Panc1 (cell line): ENCODE results near the gene SLC34A1. TPM values are rescaled to one million over a fixed set of nuclear protein-coding genes. Genes with fewer than 3 reads are reported as not detected.
A peak's percentile ranks its signal among the peaks of the same experiment; 100 is the strongest.

Experiments
- ATAC-seq: fragments of 200-7000 bp; cut with Tn5 transposase; 2 replicates; pipeline ENCODE4 v1.9.1; 2020; ENCODE audit warnings: mild to moderate bottlenecking, moderate library complexity
- BruUV-seq: library from RNA; stranded (reverse); fragments of 400-500 nt; replicated peaks from 2 replicates; lab custom pipeline; 2021; lab: Mats Ljungman, UMichigan
- CTCF ChIA-PET: fragments of 300-600 bp; sonication (Branson Sonifier 250); formaldehyde crosslinking; loops from one replicate; lab custom pipeline; 2022; ENCODE audit warnings: antibody characterized with exemption; lab: Charles Lee
- POLR2A ChIA-PET: fragments of 300-600 bp; sonication (Branson Sonifier 250); formaldehyde crosslinking; loops from one replicate; lab custom pipeline; 2022; ENCODE audit warnings: antibody characterized with exemption; lab: Charles Lee
- DNase-seq: peaks from one replicate; pipeline ENCODE4 v3.0.0-alpha.2; 2010; ENCODE audit warnings: low read depth, low spot score
- H3K27ac ChIP-seq: 2 replicates; pipeline ENCODE4 v1.5.1; 2011; ENCODE audit warnings: mild to moderate bottlenecking, low read length, inconsistent platforms
- H3K27me3 ChIP-seq: fragments of 200-500 bp; sonication (Bioruptor generic); 2 replicates; pipeline ENCODE4 v1.6.0; 2014; ENCODE audit warnings: low read length, inconsistent platforms; ENCODE audit not compliant: control insufficient read depth, insufficient read depth
- H3K36me3 ChIP-seq: fragments of 200-500 bp; sonication (Bioruptor generic); 2 replicates; pipeline ENCODE4 v1.5.1; 2014; ENCODE audit warnings: inconsistent platforms, mild to moderate bottlenecking, low read length, moderate library complexity; ENCODE audit not compliant: control insufficient read depth, insufficient read depth
- H3K4me1 ChIP-seq: 2 replicates; pipeline ENCODE4 v1.5.1; 2011; ENCODE audit warnings: inconsistent platforms, mild to moderate bottlenecking, low read length, moderate library complexity; ENCODE audit not compliant: control insufficient read depth, insufficient read depth
- H3K4me3 ChIP-seq, 2 experiments: 2 replicates each; pipeline ENCODE4 v1.5.1; 2011 to 2012; ENCODE audit warnings: low read depth in 2 of 2, low read length in 2 of 2, mild to moderate bottlenecking in 2 of 2, inconsistent platforms in 1 of 2, moderate library complexity in 1 of 2
- H3K9me3 ChIP-seq: fragments of 200-500 bp; sonication (Bioruptor generic); 2 replicates; pipeline ENCODE4 v1.5.1; 2014; ENCODE audit warnings: low read depth, mild to moderate bottlenecking, inconsistent platforms, low read length, moderate library complexity; ENCODE audit not compliant: control insufficient read depth, insufficient read depth
- POLR2AphosphoS5 ChIP-seq: IDR thresholded peaks from 2 replicates; pipeline ENCODE4 v1.6.1; 2012; ENCODE audit warnings: mild to moderate bottlenecking, low read depth, low read length, moderate library complexity
- REST ChIP-seq, 2 experiments: IDR thresholded peaks; 2 replicates each; pipeline ENCODE4 v1.6.1; 2011 to 2012; ENCODE audit warnings: low read depth in 2 of 2, control low read depth in 1 of 2, low read length in 1 of 2, mild to moderate bottlenecking in 1 of 2, moderate library complexity in 1 of 2; ENCODE audit not compliant: insufficient read depth in 1 of 2
- SIN3A ChIP-seq: IDR thresholded peaks from 2 replicates; pipeline ENCODE4 v1.6.1; 2012; ENCODE audit warnings: low read depth, mild to moderate bottlenecking, low read length, moderate library complexity, borderline replicate concordance; ENCODE audit not compliant: insufficient read depth
- TCF7L2 ChIP-seq: IDR thresholded peaks from 2 replicates; pipeline ENCODE4 v1.6.1; 2011; ENCODE audit warnings: mild to moderate bottlenecking, low read depth, low read length, inconsistent platforms
- in situ Hi-C: cut with HindIII; loops from 2 replicates; pipeline ENCODE4 v1.10.0; 2016; ENCODE audit warnings: low sequenced_read_pairs, low pct_unique_long_range_greater_than_20kb
- intact Hi-C: fragments of 100-400 bp; cut with micrococcal nuclease; formaldehyde crosslinking; loops from one replicate; pipeline ENCODE4 v1.10.0; 2022; ENCODE audit not compliant: unreplicated experiment
- total RNA-seq: library from RNA; stranded (reverse); gene quantifications from one replicate; pipeline ENCODE4 v1.2.1, GENCODE V29; 2021; ENCODE audit not compliant: unreplicated experiment
- TF ChIP-seq, protein P1 (sequence below): fragments of 450-650 bp; IDR thresholded peaks from 2 replicates; pipeline ENCODE4 v1.5.1; 2017; ENCODE audit warnings: mild to moderate bottlenecking

SLC34A1 gene
- total RNA-seq, 1 experiment from 2014 or later: not detected

GRCh38 chr5:177390363-177391300 is 6.4 kb downstream of the SLC34A1 start:
- peaks cover 3% of the 10 kb centered on the region; the same call in 1 of the 2 replicates for H3K4me1 ChIP-seq
- CTCF ChIA-PET: interaction anchor here (0.5 to 2.6 kb wide), 13 partner anchors 12 to 117 kb away, joined by 3 to 34 read pairs (median 5); partner anchors contain the start of genes F12 and PDLIM7
- no peaks in the 10 kb centered on the region for H3K27me3 ChIP-seq
- no TSS peak for BruUV-seq
- no peak overlapping the region for H3K4me3 ChIP-seq
- intact Hi-C loops: loop anchor here (5.0 kb wide), 1 partner anchor 107 kb away; the partner anchor contains the start of gene PDLIM7
- H3K27ac ChIP-seq: peak overlapping the region; percentile 60; the same call in 1 of the 2 replicates
- no peak for DNase-seq
- TF ChIP-seq SIN3A (no peak), POLR2AphosphoS5 (no peak), REST (IDR thresholded peaks at IDR 0.05; ENCODE audit: insufficient read depth in 1 of 2, low read depth in 2 of 2, low read length in 1 of 2) (no peak), TCF7L2 (no peak)
- TF ChIP-seq, protein P1, sequence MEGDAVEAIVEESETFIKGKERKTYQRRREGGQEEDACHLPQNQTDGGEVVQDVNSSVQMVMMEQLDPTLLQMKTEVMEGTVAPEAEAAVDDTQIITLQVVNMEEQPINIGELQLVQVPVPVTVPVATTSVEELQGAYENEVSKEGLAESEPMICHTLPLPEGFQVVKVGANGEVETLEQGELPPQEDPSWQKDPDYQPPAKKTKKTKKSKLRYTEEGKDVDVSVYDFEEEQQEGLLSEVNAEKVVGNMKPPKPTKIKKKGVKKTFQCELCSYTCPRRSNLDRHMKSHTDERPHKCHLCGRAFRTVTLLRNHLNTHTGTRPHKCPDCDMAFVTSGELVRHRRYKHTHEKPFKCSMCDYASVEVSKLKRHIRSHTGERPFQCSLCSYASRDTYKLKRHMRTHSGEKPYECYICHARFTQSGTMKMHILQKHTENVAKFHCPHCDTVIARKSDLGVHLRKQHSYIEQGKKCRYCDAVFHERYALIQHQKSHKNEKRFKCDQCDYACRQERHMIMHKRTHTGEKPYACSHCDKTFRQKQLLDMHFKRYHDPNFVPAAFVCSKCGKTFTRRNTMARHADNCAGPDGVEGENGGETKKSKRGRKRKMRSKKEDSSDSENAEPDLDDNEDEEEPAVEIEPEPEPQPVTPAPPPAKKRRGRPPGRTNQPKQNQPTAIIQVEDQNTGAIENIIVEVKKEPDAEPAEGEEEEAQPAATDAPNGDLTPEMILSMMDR: peak; percentile 97
- no peaks in the 10 kb centered on the region for H3K36me3 ChIP-seq
- in situ Hi-C loops: no loop called here
- no peaks in the 10 kb centered on the region for H3K9me3 ChIP-seq
- ATAC-seq: peak; percentile 92
- POLR2A ChIA-PET: interaction anchor here (0.5 kb wide), 1 partner anchor 413 kb away, joined by 8 read pairs; no protein-coding TSS in a partner anchor

DNA sequence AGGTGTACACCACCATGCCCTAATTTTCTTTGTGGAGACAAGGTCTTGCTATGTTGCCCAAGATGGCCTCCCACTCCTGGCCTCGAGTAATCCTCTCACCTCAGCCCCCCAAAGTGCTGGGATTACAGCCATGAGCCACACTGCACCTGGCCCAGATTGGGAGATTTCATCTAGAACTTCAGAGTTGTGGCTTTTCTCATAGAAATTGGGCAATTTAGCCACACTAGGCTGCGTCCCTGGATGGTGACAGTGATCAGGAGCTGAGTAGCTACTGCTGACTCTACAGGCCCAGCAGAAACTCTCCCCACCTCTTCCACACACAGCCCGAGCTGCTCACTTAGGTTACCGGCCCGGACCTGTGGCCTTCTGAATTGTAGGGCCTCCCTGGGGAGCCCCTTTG is 8.5 kb downstream of the SLC34A1 start:
- in situ Hi-C loops: no loop called here
- POLR2A ChIA-PET: no interaction called here
- peaks cover 3% of the 10 kb centered on the region; the same call in 1 of the 2 replicates for H3K4me1 ChIP-seq

More for the DNA sequence above, 8.5 kb downstream of the SLC34A1 start:
- TF ChIP-seq SIN3A (no peak), TCF7L2 (no peak), REST (IDR thresholded peaks at IDR 0.05; ENCODE audit: insufficient read depth in 1 of 2, low read depth in 2 of 2, low read length in 1 of 2) (no peak), POLR2AphosphoS5 (no peak)
- TF ChIP-seq, protein P1: no peak
- Histone ChIP-seq H3K4me3 (no peak overlapping the region), H3K9me3 (no peaks in the 10 kb centered on the region), H3K27me3 (no peaks in the 10 kb centered on the region), H3K36me3 (no peaks in the 10 kb centered on the region), H3K27ac (no peak overlapping the region)
- DNase-seq (no peak), ATAC-seq (no peak)
- CTCF ChIA-PET: interaction anchor here (1.3 kb wide), 1 partner anchor 9 kb away, joined by 3 read pairs; no protein-coding TSS in a partner anchor
- BruUV-seq: no TSS peak
- intact Hi-C loops: loop anchor here (5.0 kb wide), 1 partner anchor 105 kb away; the partner anchor contains the start of gene PDLIM7
